Bronchial epithelial cell (primary cell): Measurements from ENCODE around the gene PKD1. TPM values are rescaled to one million over a fixed set of nuclear protein-coding genes. Genes with fewer than 3 reads are reported as not detected.
A peak's percentile ranks its signal among the peaks of the same experiment; 100 is the strongest.

ENCODE experiments used
- DNase-seq: peaks from one replicate; pipeline ENCODE4 v3.0.0-alpha.2; 2010; ENCODE audit warnings: low read depth
- FAIRE-seq: peaks from 2 replicates; lab custom pipeline; 2011; peaks lifted over from hg19 to GRCh38; lab: Jason Lieb, UNC
- H3K27me3 ChIP-seq: 2 replicates; pipeline ENCODE4 v1.5.1; 2011; ENCODE audit warnings: low read length; ENCODE audit not compliant: control insufficient read depth, insufficient read depth
- H3K36me3 ChIP-seq: 2 replicates; pipeline ENCODE4 v1.5.1; 2011; ENCODE audit warnings: low read length; ENCODE audit not compliant: control insufficient read depth, insufficient read depth
- H3K4me3 ChIP-seq: 2 replicates; pipeline ENCODE4 v1.5.1; 2011; ENCODE audit warnings: mild to moderate bottlenecking, low read depth, low read length, control low read depth
- total RNA-seq: library from RNA; depleted of rRNA; stranded (reverse); fragments of >200 nt; gene quantifications from 2 replicates; pipeline ENCODE4 v1.2.1, GENCODE V29; 2014
- TF ChIP-seq, protein P1 (sequence below): IDR thresholded peaks from 2 replicates; pipeline ENCODE4 v1.5.1; 2011; ENCODE audit warnings: mild to moderate bottlenecking, moderate library complexity, low read length, control low read depth, inconsistent platforms; ENCODE audit not compliant: insufficient read depth, severe bottlenecking

The PKD1 gene
- total RNA-seq, 1 donor from 2014 or later: 56.1 TPM

DNA sequence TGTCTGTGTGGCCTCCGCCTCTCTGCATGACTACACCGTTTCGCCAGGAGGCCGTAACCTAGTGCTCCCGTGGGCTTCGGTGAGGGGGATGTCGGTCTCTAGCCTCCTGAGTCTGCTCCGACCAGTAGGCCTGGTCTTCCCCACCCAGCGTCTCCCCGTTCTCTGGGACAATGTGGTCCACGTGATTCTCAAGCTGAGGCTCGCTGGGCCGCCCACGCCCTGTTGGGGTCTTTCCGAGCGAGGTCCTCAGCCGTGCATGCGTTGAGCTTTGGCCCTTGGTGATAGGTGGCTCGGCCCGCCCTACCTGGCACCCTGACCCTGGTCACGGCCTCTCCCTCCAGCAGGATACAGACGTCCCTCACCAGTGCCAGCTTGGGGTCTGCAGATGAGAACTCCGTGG, 57.0 kb downstream of the PKD1 start:
- peaks cover 28% of the 10 kb centered on the region for H3K36me3 ChIP-seq
- FAIRE-seq (no peak), DNase-seq (no peak)
- TF ChIP-seq, protein P1, sequence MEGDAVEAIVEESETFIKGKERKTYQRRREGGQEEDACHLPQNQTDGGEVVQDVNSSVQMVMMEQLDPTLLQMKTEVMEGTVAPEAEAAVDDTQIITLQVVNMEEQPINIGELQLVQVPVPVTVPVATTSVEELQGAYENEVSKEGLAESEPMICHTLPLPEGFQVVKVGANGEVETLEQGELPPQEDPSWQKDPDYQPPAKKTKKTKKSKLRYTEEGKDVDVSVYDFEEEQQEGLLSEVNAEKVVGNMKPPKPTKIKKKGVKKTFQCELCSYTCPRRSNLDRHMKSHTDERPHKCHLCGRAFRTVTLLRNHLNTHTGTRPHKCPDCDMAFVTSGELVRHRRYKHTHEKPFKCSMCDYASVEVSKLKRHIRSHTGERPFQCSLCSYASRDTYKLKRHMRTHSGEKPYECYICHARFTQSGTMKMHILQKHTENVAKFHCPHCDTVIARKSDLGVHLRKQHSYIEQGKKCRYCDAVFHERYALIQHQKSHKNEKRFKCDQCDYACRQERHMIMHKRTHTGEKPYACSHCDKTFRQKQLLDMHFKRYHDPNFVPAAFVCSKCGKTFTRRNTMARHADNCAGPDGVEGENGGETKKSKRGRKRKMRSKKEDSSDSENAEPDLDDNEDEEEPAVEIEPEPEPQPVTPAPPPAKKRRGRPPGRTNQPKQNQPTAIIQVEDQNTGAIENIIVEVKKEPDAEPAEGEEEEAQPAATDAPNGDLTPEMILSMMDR: no peak
- H3K27me3 ChIP-seq: no peaks in the 10 kb centered on the region
- H3K4me3 ChIP-seq: no peak overlapping the region

DNA sequence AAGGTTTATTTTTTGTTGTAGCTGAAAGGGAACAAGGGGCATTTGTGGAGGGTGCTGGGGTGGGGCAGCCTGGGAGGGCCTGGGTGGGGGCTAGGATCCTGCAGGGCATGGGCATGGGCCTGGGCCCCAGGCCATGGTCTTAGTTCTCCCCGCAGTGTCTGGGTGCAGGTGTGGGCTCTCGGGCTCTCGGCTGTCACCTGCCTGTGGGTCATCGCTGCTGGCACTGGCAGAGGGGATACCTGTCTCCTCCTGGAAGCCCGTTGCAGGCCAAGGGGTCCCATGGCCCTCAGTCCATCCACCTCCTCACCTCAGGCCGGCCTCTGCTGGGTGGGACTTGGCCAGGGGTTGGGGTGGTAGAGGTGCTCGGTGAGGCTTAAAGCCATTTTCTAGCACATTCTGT, 57.6 kb downstream of the PKD1 start:
- peaks cover 28% of the 10 kb centered on the region for H3K36me3 ChIP-seq
- FAIRE-seq: no peak
- no peak for DNase-seq
- H3K27me3 ChIP-seq: no peaks in the 10 kb centered on the region
- no peak overlapping the region for H3K4me3 ChIP-seq
- TF ChIP-seq, protein P1: no peak

DNA sequence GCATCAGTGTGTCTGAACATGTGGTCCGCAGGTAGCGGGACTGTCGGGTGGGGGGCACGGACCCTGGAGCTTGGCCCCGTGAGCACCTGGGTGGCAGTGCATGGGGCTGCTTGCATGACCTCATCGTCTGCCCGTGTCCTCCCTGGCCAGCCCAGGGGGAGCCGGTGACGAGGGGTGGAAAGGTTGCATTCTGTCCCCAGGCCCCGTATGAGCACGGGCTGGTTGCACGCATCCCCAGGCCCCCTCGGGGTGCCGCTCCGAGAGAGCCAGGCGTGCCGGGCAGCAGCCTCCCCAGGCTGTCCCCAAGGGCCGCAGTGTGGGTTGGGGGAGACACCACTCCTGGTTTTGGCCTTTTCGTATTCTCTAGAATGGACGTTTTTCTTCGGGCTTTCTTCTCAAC, 58.0 kb downstream of the PKD1 start:
- no peak overlapping the region for H3K4me3 ChIP-seq
- TF ChIP-seq, protein P1: no peak
- H3K27me3 ChIP-seq: no peaks in the 10 kb centered on the region
- no peak for FAIRE-seq
- DNase-seq: no peak
- H3K36me3 ChIP-seq: peaks cover 26% of the 10 kb centered on the region

DNA sequence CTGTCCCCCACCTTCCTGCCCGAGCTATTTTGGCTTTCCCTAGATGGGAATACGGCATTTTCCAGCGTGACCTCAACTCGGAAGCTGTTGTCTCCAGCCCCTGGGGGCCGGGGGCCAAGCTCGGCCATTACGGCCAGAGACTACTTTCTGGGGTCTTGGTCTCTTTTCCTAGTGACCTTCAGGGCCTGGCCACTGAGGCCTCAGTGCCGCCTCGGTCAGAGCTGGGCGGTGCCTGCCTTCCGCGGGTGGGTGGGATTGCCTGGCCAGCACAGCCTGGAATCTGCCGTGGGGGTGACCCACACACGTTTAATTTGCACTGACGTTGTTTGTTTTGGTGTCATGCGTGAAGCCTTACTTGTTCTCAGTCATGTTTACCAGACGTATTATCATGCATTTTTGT, 58.7 kb downstream of the PKD1 start:
- H3K36me3 ChIP-seq: peaks cover 30% of the 10 kb centered on the region
- DNase-seq: no peak
- no peaks in the 10 kb centered on the region for H3K27me3 ChIP-seq
- TF ChIP-seq, protein P1: no peak
- no peak overlapping the region for H3K4me3 ChIP-seq
- peak; percentile 95 for FAIRE-seq

DNA sequence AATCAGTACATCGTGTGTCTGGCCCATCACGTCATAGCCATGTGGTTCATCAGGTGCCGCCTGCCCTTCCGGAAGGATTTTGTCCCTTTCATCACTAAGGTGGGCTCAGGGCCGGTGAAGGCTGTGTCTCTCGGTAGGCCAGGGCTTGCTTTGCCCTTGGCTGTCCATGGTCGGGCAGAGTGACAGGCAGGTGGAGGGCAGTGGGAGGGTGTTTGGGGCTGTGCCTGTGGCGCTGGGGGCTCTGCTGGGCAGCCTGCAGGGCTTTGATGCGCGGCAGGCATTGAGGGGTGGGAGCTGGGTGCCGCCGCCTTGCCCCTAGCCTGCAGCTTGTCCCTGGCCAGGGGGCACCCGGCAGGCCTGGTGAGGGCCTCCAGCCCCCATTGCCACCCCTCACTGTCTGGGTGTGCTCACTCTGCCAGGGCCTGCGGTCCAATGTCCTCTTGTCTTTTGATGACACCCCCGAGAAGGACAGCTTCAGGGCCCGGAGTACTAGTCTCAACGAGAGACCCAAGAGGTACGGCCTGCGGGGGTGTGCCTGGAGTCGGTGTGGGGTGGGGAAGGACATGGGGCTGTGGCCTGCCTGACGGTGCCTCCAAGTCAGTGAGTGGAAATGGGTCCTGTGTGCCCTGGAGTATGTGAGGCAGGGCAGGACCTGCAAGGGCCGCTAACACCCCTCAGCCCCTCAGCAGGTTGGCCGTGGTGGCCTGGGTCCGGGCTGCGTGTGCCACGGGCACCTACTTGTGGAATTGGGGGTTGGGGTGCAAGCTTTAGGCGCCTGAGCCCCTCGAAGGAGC, 59.4 kb downstream of the PKD1 start:
- FAIRE-seq (no peak), DNase-seq (no peak)
- H3K4me3 ChIP-seq: no peak overlapping the region
- peaks cover 29% of the 10 kb centered on the region for H3K36me3 ChIP-seq
- TF ChIP-seq, protein P1: no peak
- no peaks in the 10 kb centered on the region for H3K27me3 ChIP-seq

DNA sequence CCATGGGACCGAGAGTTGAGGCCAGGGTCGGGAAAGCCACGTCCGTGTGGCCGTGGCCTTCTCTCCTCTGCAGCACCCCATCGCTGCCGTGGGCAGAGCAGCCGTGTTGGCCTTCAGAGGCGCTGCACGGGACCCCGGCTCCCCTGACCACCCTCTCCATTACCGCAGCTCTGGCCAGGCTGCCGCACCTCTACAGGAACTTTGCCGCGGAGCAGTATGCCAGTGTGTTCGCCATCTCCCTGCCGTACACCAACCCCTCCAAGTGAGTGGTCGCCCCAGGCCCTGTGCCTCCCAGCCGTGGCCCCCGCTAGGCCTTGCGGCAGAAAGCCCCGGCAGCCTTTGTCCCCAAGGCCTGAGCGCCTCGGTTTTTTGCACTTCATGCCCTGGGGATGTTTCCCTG, 60.1 kb downstream of the PKD1 start:
- FAIRE-seq: no peak
- TF ChIP-seq, protein P1: no peak
- Histone ChIP-seq H3K4me3 (no peak overlapping the region), H3K27me3 (no peaks in the 10 kb centered on the region), H3K36me3 (peaks cover 27% of the 10 kb centered on the region)
- no peak for DNase-seq
